NCI-H748 (cell line): Measurements from ENCODE around the gene CNMD.
A peak's percentile ranks its signal among the peaks of the same experiment; 100 is the strongest.

Experiments used
- DNase-seq: peaks from one replicate; lab custom pipeline; 2025; ENCODE audit not compliant: unreplicated experiment; lab: John Stamatoyannopoulos, UW

CNMD gene

GRCh38 chr13:52739468-52740071 lies at the start of gene CNMD:
CNMD (minus strand) TSS chr13:52739820; CDS start chr13:52739701, 119 bp downstream.
- DNase-seq: no peak

- DNase-seq: no peak
Measured at GRCh38 chr13:52788011-52788410, 48.4 kb upstream of the CNMD start.

GRCh38 chr13:52787235-52787634 lies 47.6 kb upstream of the CNMD start:
- DNase-seq: no peak

- peak; percentile 89 for DNase-seq
Measured at GRCh38 chr13:52786766-52787165, 47.1 kb upstream of the CNMD start.

DNA sequence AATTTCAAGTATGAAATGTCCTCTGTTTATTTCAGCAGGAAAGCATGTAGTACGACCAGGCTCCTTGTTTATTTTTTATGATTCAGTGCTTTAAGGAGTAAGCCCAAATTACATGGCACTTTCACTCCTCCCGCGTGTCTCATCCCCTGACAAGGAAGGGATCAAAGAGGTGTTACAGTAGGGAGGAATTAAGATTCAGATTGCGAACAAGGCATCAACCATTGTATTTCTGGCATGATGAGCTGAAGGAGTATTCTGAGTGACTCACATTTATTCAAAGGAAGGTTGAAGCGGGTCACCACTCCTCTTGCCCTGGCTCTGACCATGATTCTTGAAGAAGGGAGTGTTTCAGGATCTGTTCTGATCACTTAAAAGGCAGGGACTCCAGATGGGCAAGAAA lies 46.1 kb upstream of the CNMD start:
- DNase-seq: no peak

- DNase-seq: no peak
Measured at GRCh38 chr13:52784591-52785340, 45.1 kb upstream of the CNMD start.

GRCh38 chr13:52783943-52784342 lies 44.3 kb upstream of the CNMD start:
- no peak for DNase-seq

DNA sequence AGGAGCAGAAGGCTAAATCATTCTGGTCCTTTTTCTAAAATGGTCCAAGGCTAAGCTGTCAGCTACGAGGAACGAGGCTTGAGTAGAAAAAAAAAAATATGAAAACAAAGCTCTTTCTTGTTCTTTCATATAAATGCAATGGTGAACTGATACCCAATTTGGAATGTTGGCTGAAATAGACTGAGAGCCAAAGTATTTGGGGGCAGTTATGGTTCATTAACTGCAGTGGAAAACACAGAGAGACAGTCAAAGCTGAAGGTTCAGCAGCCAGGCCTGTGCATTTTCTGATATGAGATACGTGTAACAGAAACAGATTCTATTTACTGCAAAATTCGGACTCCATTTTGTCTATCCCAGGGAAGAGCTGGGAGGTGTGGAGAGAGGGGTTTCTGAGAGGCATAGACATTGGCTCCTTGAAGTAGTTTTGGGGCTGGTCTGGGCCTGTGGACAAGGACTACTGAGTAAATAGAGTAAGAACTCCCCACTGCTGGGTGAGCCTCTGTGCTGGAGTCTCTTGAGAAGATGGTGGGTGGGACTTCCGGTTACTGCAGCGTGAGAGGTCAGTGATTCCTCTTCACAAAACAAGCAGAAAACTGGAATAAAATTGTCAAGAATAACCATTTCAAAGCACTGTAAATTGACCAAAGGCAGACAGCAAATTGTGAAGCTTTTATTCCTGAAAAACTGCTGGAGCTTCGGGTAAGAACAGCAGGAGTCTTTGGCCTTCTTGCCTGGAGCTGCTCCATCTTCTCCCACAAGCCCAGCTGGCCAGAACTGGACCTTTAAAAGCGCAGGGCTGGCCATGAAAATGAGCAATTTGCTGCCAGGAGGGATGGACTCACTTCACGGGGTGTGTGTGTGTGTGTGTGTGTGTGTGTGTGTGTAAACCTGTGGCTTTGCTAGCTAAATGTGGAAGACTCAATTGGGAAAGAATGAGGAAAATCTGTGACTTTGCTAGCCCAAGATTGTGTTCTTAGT lies 43.1 kb upstream of the CNMD start:
- DNase-seq: no peak

DNA sequence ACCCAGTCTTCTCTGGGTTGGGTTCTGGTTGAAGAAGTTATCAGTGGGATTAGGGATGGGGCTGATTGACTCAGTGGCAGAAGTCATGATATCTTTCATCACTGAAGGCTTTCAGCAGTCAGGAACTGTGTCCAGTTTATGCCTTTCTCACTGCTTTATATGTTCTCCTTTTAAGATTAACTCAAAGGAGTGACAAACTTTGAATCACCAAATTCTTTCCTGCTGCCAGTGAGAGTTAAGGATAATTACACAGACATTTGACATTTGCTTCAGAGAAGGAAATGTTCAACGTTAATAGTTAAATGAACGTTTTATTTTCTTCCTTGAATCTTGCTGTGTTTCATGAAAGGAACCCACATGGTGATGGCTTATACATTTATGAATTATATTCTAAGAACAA lies 41.0 kb upstream of the CNMD start:
- DNase-seq: no peak

DNA sequence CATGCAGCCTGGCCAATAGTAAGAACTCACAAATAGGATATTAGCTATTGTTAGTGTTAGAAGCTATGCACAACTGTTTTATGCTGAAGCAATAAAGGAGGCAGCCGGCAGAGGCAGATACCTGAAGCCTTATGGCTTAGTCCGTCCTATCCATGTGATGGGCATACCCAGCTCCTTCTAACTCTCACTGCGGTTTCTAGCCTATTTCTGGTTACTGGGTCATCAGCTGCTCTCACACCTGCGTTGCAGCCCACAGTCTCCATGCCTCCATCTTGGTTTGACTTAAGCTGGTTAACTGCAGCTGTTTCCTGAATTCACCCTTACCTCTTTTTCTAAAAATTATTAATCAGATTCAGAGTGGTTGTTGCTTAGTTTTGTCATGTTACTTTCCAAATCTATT lies 40.5 kb upstream of the CNMD start:
- DNase-seq: no peak

DNA sequence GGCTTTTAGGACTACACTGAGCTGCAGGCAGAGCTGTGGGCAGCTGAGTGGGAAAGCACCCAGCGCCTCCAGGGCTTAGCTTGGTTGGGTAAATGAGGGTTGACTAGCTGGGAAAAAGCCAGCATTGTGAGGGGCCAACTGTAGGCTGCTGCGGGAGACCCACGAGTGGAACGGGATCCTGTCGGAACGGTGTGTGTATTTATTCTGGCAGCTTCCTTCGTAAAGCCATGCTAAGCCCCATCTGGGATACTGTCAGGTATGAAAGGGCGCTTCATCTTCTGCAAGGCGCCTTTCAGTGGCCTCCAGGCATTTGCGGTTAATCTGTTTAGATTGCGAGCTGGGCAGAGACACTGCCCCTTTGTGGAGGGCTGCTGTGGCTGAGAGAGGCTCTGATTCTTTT lies 39.5 kb upstream of the CNMD start:
- DNase-seq: peak; percentile 60

DNA sequence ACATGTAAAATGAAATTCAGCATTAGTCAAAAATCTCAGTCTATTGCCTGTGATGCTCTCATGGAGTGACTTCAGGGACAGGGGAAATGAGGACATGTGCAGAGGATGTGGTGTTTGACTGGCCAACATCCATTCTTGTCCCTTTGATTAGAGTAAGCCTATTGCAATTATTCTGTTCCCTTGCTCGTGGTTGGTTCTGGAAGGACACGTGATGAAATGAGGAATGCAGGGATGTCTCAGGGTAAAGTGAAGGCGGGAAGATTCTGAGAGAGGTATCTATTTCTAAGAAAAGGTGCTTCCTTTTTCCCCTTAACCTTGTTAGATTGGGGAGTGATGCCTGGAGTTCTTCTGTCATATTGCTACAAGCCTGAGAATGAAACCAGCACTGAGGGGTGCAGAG lies 37.1 kb upstream of the CNMD start:
- no peak for DNase-seq

- no peak for DNase-seq
Measured at GRCh38 chr13:52775511-52775910, 35.9 kb upstream of the CNMD start.

DNA sequence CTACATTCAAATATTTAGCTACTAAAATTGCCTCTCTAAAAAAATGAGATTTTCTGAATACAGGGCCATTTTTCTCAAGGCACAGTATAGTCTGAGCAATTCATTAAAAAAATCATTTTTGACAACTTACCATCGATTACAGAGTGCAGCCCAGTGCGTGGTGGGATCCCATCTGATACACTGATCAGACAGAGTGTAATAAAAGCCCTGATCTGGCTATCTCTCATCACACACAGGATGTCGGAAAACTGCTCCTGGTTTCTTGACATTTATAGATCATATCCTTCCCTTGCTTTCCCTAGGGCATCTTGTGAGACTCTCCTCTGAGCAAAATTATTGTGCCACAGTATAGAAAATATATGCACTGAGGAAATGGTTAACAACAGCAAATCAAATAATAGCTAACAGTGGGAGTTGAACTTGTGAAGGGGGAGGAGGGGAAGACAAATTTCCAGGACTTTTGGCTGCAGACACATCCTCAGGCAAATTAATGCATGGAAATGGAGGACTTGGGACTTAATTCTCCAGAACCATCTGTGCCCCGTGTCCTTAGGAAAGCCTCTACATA lies 28.4 kb upstream of the CNMD start:
- no peak for DNase-seq

- no peak for DNase-seq
Measured at GRCh38 chr13:52765611-52766390, 26.2 kb upstream of the CNMD start.

- DNase-seq: peak; percentile 93
Measured at GRCh38 chr13:52760077-52760476, 20.5 kb upstream of the CNMD start.

DNA sequence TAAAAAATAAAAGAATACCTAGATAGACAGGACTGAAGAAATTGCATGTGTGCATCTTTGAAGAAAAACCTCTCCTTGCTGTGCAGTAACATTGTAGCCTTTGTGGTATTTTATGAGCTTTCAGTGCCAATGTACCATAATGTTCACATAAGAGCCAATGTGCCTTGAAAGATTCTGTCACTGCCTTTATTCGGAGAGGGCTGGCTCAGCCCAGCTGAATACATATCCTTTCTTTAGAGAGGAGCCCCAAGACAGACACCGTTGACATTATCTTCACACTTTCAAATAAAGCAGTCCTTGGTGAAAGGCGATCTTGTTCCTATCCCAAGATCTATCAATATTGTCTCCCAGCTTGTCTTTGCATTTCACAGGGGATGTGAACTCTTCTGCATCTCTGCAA lies 18.5 kb upstream of the CNMD start:
- DNase-seq: no peak

DNA sequence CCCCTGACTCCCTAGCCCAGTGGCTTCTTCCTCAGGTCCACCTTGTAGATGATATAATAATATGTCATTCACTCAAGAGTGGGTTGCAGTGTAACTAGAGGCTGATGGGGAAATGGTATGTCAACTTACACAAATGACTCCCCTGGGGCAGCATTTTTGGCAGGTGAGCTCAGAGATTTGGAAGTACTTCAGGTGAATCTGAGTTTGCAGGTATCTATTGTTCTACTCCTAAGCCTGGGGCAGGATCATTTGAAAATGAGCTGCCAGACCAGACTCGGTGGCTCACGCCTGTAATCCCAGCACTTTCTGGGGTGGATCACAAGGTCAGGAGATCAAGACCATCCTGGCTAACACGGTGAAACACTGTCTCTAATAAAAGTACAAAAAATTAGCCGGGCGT lies 11.6 kb upstream of the CNMD start:
- DNase-seq: peak; percentile 20

DNA sequence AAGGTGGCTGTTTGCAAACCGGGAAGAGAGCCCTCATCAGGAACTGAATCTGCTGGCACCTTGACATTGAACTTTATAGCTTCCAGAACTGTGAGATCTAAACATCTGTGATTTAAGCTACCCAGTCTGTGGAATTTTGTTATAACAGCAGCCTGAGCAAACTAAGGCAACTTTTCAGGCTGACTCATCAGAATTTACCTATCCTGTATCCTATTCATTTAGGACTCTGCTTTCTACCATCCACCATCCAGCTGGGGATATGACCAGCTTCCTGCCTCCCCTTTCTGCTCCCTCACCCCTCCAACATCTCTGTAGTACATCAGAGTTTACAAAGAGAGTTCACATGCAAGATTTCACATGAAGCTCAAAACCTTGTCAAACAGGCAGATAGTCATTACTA lies 11.1 kb upstream of the CNMD start:
- DNase-seq: no peak

- DNase-seq: peak; percentile 93
Measured at GRCh38 chr13:52749419-52749818, 9.8 kb upstream of the CNMD start.

- no peak for DNase-seq
Measured at GRCh38 chr13:52746141-52746540, 6.5 kb upstream of the CNMD start.
